PC-3 (cell line): ENCODE measurements around the gene ACTL10. TPM values are rescaled to one million over a fixed set of nuclear protein-coding genes. Genes with fewer than 3 reads are reported as not detected.

Experiments used
- ATAC-seq: fragments of 200-7000 bp; cut with Tn5 transposase; 2 replicates; pipeline ENCODE4 v1.9.1; 2020; ENCODE audit warnings: mild to moderate bottlenecking, moderate library complexity
- BruUV-seq: library from RNA; stranded (reverse); fragments of 400-500 nt; replicated peaks from 2 replicates; lab custom pipeline; 2021; lab: Mats Ljungman, UMichigan
- CTCF ChIA-PET: fragments of 300-600 bp; sonication (Branson Sonifier 250); formaldehyde crosslinking; loops from one replicate; lab custom pipeline; 2022; ENCODE audit warnings: antibody characterized with exemption; lab: Charles Lee
- POLR2A ChIA-PET: fragments of 300-600 bp; sonication (Branson Sonifier 250); formaldehyde crosslinking; loops from one replicate; lab custom pipeline; 2022; ENCODE audit warnings: antibody characterized with exemption; ENCODE audit not compliant: unreplicated experiment; lab: Charles Lee
- DNase-seq: peaks from one replicate; pipeline ENCODE4 v3.0.0-alpha.2; 2015
- H2AFZ ChIP-seq: fragments of 300-600 bp; sonication (generic); 2 replicates; pipeline ENCODE4 v1.6.0; 2016; ENCODE audit warnings: antibody characterized with exemption, low read length
- H3F3A ChIP-seq: fragments of 300-600 bp; sonication (generic); one replicate; pipeline ENCODE4 v1.6.0; 2017; ENCODE audit warnings: antibody characterized with exemption, low read length, control low read depth, mild to moderate bottlenecking; ENCODE audit not compliant: unreplicated experiment
- H3K27ac ChIP-seq: fragments of 300-600 bp; sonication (generic); 2 replicates; pipeline ENCODE4 v1.5.1; 2016; ENCODE audit warnings: mild to moderate bottlenecking, low read length
- H3K27me3 ChIP-seq: fragments of 300-600 bp; sonication (generic); 2 replicates; pipeline ENCODE4 v1.6.1; 2016; ENCODE audit warnings: low read length, mixed read lengths
- H3K36me3 ChIP-seq: fragments of 300-600 bp; sonication (generic); 2 replicates; pipeline ENCODE4 v1.6.1; 2016; ENCODE audit warnings: low read depth, mixed run types, low read length, mixed read lengths
- H3K4me1 ChIP-seq: fragments of 300-600 bp; sonication (generic); 2 replicates; pipeline ENCODE4 v1.5.1; 2016; ENCODE audit warnings: low read length; ENCODE audit not compliant: insufficient read depth
- H3K4me2 ChIP-seq: fragments of 300-600 bp; sonication (generic); 2 replicates; pipeline ENCODE4 v1.6.0; 2016; ENCODE audit warnings: low read length
- H3K4me3 ChIP-seq: fragments of 300-600 bp; sonication (generic); 2 replicates; pipeline ENCODE4 v1.5.1; 2016; ENCODE audit warnings: mild to moderate bottlenecking, low read length, mixed read lengths
- H3K79me2 ChIP-seq: fragments of 300-600 bp; sonication (generic); 2 replicates; pipeline ENCODE4 v1.6.1; 2017; ENCODE audit warnings: low read length, mixed read lengths
- H3K9ac ChIP-seq: fragments of 300-600 bp; sonication (generic); 2 replicates; pipeline ENCODE4 v1.6.0; 2016; ENCODE audit warnings: mild to moderate bottlenecking, low read length
- H3K9me2 ChIP-seq: fragments of 300-600 bp; sonication (generic); replicated peaks from 2 replicates; pipeline ENCODE4 v1.6.1; 2016; ENCODE audit warnings: mixed run types, low read length, mixed read lengths
- H3K9me3 ChIP-seq: fragments of 300-600 bp; sonication (generic); 2 replicates; pipeline ENCODE4 v1.6.1; 2016; ENCODE audit warnings: low read length, mixed read lengths
- H4K20me1 ChIP-seq: fragments of 300-600 bp; sonication (generic); 2 replicates; pipeline ENCODE4 v1.6.1; 2016; ENCODE audit warnings: low read length, mixed read lengths
- CTCF ChIP-seq: fragments of 300-600 bp; sonication (generic); conservative IDR thresholded peaks from 2 replicates; pipeline ENCODE4 v1.5.1; 2017; ENCODE audit warnings: antibody characterized with exemption, low read depth, mild to moderate bottlenecking, low read length
- EZH2 ChIP-seq: fragments of 300-600 bp; sonication (generic); IDR thresholded peaks from one replicate; pipeline ENCODE4 v1.6.1; 2017; ENCODE audit warnings: antibody characterized with exemption, mild to moderate bottlenecking, low read length; ENCODE audit not compliant: unreplicated experiment
- EZH2phosphoT487 ChIP-seq: fragments of 300-600 bp; sonication (generic); IDR thresholded peaks from 2 replicates; pipeline ENCODE4 v1.6.1; 2018; ENCODE audit warnings: mild to moderate bottlenecking, antibody characterized with exemption, low read length, borderline replicate concordance
- intact Hi-C: fragments of 100-400 bp; cut with micrococcal nuclease; formaldehyde crosslinking; loops from 2 replicates; pipeline ENCODE4 v1.9.0; 2023
- total RNA-seq: library from RNA; depleted of rRNA; stranded (reverse); fragments of >200 nt; gene quantifications from 2 replicates; pipeline ENCODE4 v1.2.3, GENCODE V29; 2014

Gene ACTL10
- total RNA-seq, 1 experiment from 2014 or later: 1.6 TPM

GRCh38 chr20:33649201-33649681 lies 17.5 kb upstream of the ACTL10 start:
- POLR2A ChIA-PET: no interaction called here
- Histone ChIP-seq H3K9ac (no peak overlapping the region), H3K9me3 (no peaks in the 10 kb centered on the region), H3K9me2 (no peaks in the 10 kb centered on the region), H3F3A (no peaks in the 10 kb centered on the region), H3K27me3 (no peaks in the 10 kb centered on the region), H3K4me2 (no peak overlapping the region), H3K27ac (no peak overlapping the region), H2AFZ (no peak overlapping the region), H3K4me3 (no peak overlapping the region), H4K20me1 (no peaks in the 10 kb centered on the region), H3K4me1 (peaks cover 41% of the 10 kb centered on the region), H3K36me3 (peaks cover 15% of the 10 kb centered on the region), H3K79me2 (no peaks in the 10 kb centered on the region)
- ATAC-seq (no peak), DNase-seq (no peak)
- TF ChIP-seq EZH2phosphoT487 (no peak), CTCF (no peak), EZH2 (no peak)
- intact Hi-C loops: loop anchor here (5.0 kb wide), 2 partner anchors 87 to 132 kb away; no protein-coding TSS in a partner anchor
- BruUV-seq: no TSS peak
- CTCF ChIA-PET: no interaction called here

DNA sequence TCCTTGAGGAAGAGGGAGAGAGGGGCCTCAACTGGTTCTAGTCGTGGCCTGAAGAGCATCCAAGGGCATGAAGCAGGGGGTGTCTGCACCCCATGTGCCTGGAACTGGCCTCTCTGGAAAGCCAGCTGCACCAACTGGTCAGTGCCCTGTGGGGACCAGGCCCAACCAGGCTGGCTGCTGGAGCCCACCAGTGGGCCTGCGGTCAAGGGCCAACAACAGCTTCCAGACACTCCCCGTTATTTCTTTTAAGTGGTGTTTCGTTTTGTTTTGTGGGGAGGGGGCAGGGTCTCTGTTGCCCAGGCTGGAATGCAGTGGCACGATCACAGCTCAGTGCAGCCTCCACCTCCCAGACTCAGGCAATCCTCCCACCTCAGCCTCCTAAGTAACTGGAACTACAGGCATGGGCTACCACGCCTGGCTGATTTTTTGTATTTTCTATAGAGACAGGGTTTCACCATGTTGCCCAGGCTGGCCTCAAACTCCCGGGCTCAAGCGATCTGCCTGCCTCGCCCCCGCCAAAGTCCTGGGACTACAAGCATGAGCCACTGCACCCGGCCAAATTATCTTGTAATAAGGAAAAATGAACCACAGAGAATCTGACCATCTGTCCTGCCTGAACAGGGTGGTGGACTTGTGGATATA lies 16.5 kb upstream of the ACTL10 start:
- no TSS peak for BruUV-seq
- no peaks in the 10 kb centered on the region for H3K27me3 ChIP-seq
- DNase-seq (no peak), ATAC-seq (no peak)
- intact Hi-C loops: no loop called here
- peaks cover 44% of the 10 kb centered on the region for H3K4me1 ChIP-seq
- H3K36me3 ChIP-seq: peaks cover 6% of the 10 kb centered on the region; the same call in 1 of the 2 replicates
- no peak overlapping the region for H3K4me3 ChIP-seq
- no peak for TF ChIP-seq EZH2phosphoT487
- no peak for TF ChIP-seq EZH2
- no peak for TF ChIP-seq CTCF
- H2AFZ ChIP-seq: no peak overlapping the region
- POLR2A ChIA-PET: no interaction called here
- CTCF ChIA-PET: interaction anchor here (0.6 kb wide), 2 partner anchors 10 to 123 kb away, joined by 3 to 6 read pairs; no protein-coding TSS in a partner anchor
- no peaks in the 10 kb centered on the region for H3F3A ChIP-seq
- no peak overlapping the region for H3K9ac ChIP-seq
- H4K20me1 ChIP-seq: no peaks in the 10 kb centered on the region
- no peaks in the 10 kb centered on the region for H3K9me3 ChIP-seq
- H3K27ac ChIP-seq: no peak overlapping the region
- H3K9me2 ChIP-seq: no peaks in the 10 kb centered on the region
- no peak overlapping the region for H3K4me2 ChIP-seq
- H3K79me2 ChIP-seq: no peaks in the 10 kb centered on the region
